ENCODE data around the gene FRAT1. TPM values are rescaled to one million over a fixed set of nuclear protein-coding genes. Genes with fewer than 3 reads are reported as not detected.

The FRAT1 gene
- total and polyA plus RNA-seq, 2 of the 13 experiments (the other 11 are each of a cell fraction or from before 2014, with no cell fraction given): 1.7 to 2.3 TPM

DNA sequence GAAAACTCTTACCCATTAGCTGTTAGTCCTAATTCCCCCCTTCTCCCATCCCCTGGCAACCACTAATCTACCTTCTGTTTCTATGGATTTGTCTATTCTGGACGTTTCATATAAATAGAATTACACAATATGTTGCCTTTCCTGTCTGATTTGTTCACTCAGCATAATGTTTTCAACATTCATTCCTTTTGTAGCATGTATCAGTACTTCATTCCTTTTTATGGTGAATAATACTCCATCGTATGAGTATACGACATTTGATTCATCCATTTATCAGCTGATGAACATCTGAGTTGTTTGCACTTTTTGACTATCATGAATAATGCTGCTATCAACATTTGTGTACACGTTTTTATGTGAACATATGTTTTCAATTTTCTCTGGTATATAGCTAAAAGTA lies 4.4 kb upstream of the FRAT1 start (continued):
- TF ChIP-seq PRPF4 (IDR thresholded peaks at IDR 0.05; ENCODE audit: low read depth, low read length, poor library complexity, severe bottlenecking) (no peak), NAIF1 (CRISPR knock-in tag; IDR thresholded peaks at IDR 0.05; ENCODE audit: borderline replicate concordance) (no peak), ZNF841 (CRISPR knock-in tag; IDR thresholded peaks at IDR 0.05; ENCODE audit: borderline replicate concordance) (no peak), ZNF468 (CRISPR knock-in tag; IDR thresholded peaks at IDR 0.05) (no peak), TEAD3 (CRISPR knock-in tag; optimal IDR thresholded peaks at IDR 0.05; ENCODE audit: borderline replicate concordance) (no peak), NFIB (CRISPR knock-in tag; IDR thresholded peaks at IDR 0.05; ENCODE audit: borderline replicate concordance) (no peak)
- TF ChIP-seq, protein P1, sequence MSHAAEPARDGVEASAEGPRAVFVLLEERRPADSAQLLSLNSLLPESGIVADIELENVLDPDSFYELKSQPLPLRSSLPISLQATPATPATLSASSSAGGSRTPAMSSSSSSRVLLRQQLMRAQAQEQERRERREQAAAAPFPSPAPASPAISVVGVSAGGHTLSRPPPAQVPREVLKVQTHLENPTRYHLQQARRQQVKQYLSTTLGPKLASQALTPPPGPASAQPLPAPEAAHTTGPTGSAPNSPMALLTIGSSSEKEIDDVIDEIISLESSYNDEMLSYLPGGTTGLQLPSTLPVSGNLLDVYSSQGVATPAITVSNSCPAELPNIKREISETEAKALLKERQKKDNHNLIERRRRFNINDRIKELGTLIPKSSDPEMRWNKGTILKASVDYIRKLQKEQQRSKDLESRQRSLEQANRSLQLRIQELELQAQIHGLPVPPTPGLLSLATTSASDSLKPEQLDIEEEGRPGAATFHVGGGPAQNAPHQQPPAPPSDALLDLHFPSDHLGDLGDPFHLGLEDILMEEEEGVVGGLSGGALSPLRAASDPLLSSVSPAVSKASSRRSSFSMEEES (CRISPR knock-in tag; IDR thresholded peaks at IDR 0.05): no peak
- TF ChIP-seq, protein P2, sequence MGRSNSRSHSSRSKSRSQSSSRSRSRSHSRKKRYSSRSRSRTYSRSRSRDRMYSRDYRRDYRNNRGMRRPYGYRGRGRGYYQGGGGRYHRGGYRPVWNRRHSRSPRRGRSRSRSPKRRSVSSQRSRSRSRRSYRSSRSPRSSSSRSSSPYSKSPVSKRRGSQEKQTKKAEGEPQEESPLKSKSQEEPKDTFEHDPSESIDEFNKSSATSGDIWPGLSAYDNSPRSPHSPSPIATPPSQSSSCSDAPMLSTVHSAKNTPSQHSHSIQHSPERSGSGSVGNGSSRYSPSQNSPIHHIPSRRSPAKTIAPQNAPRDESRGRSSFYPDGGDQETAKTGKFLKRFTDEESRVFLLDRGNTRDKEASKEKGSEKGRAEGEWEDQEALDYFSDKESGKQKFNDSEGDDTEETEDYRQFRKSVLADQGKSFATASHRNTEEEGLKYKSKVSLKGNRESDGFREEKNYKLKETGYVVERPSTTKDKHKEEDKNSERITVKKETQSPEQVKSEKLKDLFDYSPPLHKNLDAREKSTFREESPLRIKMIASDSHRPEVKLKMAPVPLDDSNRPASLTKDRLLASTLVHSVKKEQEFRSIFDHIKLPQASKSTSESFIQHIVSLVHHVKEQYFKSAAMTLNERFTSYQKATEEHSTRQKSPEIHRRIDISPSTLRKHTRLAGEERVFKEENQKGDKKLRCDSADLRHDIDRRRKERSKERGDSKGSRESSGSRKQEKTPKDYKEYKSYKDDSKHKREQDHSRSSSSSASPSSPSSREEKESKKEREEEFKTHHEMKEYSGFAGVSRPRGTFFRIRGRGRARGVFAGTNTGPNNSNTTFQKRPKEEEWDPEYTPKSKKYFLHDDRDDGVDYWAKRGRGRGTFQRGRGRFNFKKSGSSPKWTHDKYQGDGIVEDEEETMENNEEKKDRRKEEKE (IDR thresholded peaks at IDR 0.05): no peak

Data from HepG2 (cell line).